GM10266 (cell line): ENCODE data around the gene SDHA.

Experiments used
- DNase-seq: peaks from one replicate; pipeline ENCODE4 v3.0.0; 2012; ENCODE audit errors: extremely low spot score
- CTCF ChIP-seq: IDR thresholded peaks from 2 replicates; pipeline ENCODE4 v1.5.1; 2012; ENCODE audit warnings: mild to moderate bottlenecking, low read depth; ENCODE audit not compliant: control insufficient read depth, insufficient read depth; ENCODE audit errors: missing control alignments

The SDHA gene

GRCh38 chr5:172841-173251 is 45.3 kb upstream of the SDHA start:
- no peak for TF ChIP-seq CTCF
- no peak for DNase-seq

GRCh38 chr5:173392-174290 is 44.5 kb upstream of the SDHA start:
- no peak for DNase-seq
- TF ChIP-seq CTCF, result no peak

GRCh38 chr5:174291-174600 is 43.9 kb upstream of the SDHA start:
- TF ChIP-seq CTCF, result no peak
- no peak for DNase-seq

- no peak for TF ChIP-seq CTCF
- no peak for DNase-seq
Measured at GRCh38 chr5:174876-175465, 43.1 kb upstream of the SDHA start.

GRCh38 chr5:176296-176823 is 41.8 kb upstream of the SDHA start:
- DNase-seq, result no peak
- TF ChIP-seq CTCF, result no peak

- TF ChIP-seq CTCF, result no peak
- no peak for DNase-seq
Measured at GRCh38 chr5:178110-178509, 40.0 kb upstream of the SDHA start.

- no peak for DNase-seq
- TF ChIP-seq CTCF, result no peak
Measured at GRCh38 chr5:179401-179800, 38.7 kb upstream of the SDHA start.
